NAMALWA (cell line): ENCODE measurements around the gene RIN1.
"Not testable (repeated sequence)": the region's sequence is repeated elsewhere in the genome, so short reads cannot be mapped to it uniquely, and the experiment has no call there.

Experiments
- DNase-seq: peaks from one replicate; pipeline ENCODE4 v3.0.0-alpha.2; 2015; ENCODE audit warnings: low spot score

The RIN1 gene

GRCh38 chr11:66334605-66335442 is 1.4 kb downstream of the RIN1 start:
- DNase-seq = no peak

DNA sequence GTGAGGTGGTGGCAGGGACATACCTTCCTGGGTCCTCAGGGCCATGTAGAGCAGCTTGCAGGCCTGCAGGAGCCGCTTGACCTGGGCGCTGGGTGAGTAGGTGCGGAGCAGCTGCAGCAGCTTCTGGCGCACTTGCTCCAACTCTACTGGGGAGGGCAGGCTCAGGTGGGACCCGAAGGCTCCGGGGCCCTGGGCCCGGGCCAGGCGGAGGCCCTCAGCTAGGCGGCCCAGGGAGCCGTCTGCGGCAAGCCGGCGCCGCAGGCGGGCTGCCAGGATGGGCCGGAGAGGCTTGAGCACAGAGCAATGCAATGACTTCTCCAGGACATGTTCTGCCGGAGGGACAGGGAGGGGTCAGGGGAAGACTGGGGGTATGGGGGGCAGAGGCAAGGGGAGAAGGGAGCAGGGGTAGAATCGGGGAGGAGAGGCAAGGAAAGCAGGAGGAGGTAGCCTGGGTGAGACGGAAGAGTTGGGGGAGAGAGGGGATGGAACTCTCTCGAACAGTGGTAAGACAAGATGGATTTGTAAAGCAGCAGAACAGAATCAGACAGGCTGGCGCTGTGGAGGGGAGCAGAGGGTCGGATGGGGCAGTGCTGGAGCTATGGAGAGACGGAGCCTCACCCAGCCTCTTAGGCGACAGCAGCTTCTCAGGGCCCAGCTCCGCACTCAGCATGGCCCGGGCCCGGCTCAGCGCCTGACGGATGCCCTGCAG is 2.2 kb downstream of the RIN1 start:
- DNase-seq = no peak

DNA sequence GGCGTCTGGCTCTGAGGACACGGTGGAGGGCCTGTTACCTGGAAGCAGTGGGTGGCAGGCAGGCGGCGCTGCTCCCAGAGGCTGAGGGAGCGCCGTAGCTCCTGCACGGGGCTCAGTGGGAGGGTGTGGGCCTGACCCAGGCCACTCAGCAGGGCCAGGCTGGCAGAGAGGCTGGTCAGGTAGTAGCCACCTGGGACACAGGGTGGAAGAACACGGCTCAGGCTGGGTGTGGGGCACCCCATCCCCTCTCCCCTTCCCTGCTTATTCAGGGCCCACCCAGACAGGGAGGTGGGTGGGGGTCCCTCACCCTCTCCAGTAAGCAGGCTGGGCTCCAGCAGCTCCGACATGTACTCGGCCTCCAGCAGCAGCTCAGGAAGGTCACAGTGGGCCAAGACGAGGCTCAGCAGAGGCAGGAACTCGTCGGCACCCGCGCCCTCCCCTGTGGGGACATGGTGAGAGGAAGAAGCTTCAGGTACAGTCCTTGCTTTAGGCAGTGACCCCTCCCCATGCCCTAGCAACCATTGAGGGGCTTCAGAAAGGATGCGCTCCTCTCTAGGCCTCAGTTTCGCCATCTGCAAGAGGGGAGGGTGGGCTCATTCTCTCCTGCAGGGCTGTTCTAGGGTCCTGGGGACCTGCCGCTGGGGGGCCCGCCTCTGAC is 2.9 kb downstream of the RIN1 start:
- DNase-seq = no peak

DNA sequence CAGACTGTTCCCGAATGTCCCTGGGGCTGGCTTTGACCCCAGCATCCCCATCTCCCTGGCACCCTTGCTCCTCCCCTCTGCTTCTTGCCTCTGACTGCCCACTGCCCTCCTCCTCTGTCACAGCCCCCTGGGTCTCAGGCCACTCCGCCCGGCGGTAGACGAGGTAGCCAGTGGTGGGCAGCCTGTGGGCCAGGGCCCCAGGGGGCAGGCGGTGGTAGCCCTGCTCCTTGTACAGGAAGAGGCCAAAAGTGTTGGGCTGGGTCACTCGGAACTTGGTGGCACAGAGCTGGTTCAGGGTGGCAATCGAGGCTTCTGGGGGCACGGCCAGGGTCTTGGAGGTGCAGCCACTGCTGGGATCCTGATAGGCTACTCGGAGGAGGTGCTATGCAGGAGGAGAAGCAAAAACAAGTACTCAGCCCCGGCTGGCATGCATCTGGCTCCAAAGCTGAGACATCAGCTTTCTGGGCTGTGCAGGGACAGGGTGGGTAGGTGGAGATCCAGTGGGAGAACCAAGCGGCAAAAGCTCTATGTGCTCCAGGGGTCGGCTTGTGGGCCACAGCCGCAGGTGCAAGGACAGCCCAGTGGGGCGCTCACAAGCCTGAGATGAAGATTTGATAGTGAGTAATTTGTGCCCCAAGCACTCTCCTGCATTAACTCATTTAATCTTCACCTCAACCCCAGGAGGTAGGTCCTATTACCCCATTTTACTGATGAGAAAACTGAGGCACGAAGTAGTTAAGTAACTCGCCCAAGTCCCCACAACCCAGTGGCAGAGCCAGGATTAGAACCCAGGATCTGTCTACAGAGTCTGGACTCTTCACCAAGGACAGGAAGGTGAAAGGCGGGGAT is 3.6 kb downstream of the RIN1 start:
- DNase-seq = no peak

DNA sequence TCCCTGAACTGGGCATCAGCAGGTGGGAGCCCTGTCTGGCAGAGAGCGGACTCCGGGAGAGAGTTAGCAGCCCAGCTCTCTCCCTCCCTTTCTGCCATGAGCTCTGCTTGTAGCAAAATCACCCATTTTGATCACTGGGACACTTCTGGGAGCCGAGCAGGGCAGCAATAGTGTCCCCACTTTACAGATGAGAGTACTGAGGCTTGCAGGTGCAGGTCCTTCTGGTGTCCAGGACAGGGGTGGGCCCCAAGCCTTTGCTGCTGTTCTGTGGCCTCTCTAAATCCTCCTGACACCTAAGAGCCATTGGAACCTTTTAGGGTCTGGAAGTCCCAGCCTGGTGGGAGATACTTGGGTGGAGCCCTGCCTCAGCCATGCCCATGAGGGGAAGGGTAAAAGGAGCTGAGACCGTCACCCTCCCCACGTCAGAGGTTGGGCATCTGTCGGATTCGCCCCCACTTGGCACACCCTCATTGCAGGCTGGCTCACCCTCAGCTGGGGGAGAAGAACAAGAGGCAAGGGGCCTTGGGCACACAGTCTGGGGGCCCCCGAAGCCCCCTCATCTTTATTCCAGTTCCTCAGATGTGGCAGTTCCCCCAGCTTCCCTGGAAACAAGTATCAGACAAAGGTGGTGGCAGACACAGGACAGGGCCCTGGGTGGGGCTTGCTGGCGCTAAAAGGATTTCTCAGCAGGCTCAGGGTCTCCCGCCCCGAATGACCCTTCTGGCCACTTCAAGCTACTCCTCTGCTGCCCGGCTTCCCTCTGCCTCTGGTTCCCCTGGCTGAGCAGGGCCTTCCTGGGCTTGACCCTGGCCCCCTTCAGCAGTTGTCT is 4.5 kb downstream of the RIN1 start:
- no peak for DNase-seq

DNA sequence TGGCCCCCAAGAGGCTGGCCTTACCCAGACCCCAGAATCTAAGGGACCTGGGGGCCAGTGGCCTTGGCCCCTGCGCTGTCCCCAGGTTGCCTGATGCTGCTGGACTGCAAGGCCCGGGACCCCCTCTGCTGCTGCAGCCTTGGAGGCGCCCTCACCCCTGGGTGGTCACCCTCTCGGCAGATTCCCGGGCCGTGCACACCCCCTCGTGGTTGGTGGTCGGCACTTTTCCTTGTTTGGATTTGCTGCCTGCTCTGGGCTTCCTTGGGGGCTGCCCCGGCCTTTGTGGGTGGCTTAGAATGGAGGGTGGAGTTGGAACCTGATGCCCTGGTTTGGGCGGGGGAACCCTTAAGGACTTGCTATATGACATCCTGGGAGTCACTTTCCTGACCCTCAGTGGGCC is 5.3 kb downstream of the RIN1 start:
- no peak for DNase-seq

- DNase-seq = no peak
Measured at GRCh38 chr11:66329165-66329673, 7.0 kb downstream of the RIN1 start.

DNA sequence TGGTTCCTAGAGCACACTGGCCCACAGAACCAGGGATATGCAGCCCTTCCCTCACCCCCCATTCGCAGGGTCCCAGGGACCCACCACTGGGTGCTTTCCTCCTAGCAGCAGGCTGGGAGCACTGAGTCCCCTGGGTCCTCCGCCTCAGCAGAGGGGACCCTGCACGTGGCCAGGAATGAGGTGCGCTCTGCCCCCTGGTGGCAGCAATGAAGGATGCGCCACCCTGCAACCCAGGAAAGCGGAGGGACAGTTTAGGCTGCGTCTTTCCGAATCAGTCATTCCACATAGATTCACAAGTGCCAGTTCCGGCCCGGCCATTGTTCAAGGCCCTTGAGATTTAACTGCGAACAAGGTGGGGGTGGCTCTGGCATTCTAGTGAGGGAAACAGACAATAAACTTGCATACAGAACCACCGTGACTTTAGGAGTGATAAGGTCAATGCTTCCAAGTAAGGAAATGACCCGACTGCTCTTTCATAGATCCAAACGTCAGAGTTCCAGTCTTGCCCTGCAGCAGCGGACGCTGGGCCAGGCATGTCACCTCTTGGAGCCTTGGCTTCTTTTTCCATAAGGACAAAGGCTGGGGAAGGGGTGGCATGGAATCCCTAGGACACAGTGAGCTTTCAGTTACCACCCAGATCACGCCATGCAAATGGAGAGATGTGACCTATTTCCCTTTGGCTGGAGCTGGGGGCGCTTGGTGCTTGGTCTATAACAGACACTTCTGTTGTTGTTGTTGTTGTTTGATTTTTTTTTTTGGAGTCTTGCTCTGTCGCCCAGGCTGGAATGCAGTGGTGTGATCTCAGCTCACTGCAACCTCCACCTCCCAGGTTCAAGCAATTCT is 7.7 kb downstream of the RIN1 start:
- peak; percentile 89 for DNase-seq

DNA sequence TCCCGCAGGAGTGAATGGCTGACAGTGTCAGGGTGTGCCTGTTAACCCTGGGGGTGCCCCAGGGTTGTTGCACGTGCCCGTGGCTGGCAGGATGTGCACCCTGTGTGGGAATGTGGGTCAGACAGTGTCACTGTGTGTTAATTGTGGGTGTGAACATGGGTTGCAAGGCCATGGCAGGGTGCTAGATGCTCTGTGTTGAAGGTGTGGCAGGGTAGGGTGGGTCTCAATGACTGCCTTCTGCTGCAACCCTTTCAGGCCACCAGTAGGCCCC is 8.3 kb downstream of the RIN1 start:
- no peak for DNase-seq

DNA sequence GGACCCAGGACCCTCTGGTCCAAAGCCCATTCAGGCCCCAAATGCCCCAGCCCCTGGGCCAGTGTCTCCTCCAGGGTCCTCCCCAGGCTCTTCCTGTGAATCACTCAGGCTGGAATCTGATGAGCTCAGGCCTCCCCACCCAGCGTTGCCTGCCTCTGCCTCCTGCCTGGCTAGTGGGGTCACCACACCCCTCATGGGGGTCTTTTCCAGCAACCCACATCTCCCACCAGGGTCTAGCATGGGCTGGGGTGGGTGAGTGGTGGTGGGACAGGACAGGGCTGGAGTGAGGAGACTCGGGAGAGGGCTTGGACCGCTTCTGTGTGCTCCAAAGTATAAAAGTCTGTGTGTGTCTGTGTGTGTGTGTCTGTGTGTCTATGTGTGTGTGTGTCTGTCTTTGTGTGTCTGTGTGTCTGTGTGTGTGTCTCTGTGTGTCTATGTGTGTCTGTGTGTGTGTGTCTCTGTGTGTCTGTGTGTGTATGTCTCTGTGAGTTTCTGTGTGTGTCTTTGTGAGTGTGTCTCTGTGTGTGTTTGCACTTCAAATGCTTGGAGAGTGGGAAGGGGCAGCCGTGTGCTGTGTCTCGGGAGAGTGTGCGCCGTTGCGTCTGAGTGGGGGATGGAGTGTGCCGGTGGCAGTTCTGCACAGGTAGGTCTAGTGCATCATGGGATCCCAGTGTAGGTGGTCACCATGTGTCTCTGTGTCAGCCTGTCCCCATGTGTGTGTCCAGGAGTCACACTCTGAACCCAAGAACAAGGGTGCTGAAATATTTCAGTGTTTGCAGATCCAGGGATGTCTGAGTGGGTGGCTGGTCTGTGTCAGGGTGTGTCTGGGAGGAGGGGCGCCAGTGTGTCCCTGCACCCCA is 8.8 kb downstream of the RIN1 start:
- no peak for DNase-seq

GRCh38 chr11:66326261-66327111 is 9.7 kb downstream of the RIN1 start:
- DNase-seq = no peak

DNA sequence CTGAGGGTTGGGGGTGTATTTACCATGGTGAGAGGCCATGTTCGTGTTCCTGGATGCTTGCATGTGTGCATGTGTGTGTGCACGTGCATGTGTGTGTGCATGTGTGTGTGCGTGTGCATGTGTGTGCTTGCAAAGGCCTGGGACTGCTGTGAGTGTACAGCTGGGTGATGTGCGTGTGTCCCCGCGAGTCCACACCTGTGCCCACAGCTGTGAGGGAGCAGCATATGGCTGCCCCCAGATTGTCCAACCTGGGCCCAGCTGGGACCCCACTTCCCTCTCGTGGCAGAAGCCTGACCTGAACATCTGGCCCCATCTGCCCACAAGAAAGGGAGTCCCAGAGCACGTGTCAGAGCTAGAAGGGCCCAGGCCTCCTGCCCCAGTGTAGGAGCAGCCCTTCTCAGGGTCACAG is 11.0 kb downstream of the RIN1 start:
- peak; percentile 79 for DNase-seq

DNA sequence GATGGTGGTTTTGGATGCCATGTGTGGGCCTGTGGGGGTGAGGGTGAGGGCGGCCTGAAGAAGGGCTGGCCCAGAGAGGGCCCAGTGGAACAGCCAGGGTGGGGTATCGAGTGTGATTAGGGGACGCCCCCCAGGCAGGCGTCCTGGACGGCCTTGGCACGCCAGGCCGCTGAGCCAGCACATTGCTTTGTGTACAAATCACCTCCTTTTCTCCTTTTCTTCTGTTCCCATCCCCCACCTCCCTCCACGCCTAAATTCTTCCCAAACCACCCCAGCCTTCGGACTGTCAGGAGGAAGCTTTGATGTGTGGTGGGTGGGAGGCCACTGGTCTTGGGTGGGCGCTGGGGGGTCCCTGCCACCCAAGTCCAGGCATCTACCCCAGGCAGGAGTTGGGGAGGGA is 11.6 kb downstream of the RIN1 start:
- DNase-seq = no peak

- DNase-seq = no peak
Measured at GRCh38 chr11:66323684-66324083, 12.6 kb downstream of the RIN1 start.

DNA sequence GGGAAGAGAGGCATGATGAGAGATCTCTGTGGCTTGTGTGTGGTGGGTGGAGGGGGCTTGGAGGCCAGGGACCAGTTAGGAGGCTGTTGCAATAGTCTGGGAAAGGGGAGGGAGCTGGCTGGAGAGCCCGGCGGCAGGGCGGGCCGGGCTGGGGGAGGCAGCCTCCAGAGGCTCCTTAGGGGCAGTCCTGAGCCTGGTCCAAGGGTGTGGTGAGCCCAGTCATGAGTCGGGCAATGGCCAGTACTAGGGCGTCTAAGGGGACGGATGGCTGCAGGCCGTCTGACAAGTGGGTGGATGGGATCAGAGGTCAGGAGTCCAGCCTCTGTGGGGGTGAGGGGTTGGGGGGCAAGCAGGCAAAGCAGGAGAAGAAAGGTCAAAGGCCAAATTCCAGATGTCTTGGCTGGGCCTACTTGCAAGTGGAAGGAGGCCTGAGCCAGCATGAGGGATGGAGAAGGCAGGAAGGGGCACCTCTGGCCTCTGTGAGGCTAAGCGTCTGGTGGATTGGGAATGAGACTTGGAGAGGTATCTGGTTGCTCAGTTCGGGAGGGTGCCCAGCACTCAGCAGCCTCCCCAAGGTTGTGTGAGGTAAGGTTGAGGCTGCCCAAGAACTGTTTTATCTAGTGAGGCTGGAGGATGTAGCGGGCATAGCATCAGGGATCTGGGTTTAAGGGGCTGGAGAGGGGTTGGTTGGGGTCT is 13.4 kb downstream of the RIN1 start:
- DNase-seq = no peak

GRCh38 chr11:66321606-66322005 is 14.6 kb downstream of the RIN1 start:
- DNase-seq = no peak

DNA sequence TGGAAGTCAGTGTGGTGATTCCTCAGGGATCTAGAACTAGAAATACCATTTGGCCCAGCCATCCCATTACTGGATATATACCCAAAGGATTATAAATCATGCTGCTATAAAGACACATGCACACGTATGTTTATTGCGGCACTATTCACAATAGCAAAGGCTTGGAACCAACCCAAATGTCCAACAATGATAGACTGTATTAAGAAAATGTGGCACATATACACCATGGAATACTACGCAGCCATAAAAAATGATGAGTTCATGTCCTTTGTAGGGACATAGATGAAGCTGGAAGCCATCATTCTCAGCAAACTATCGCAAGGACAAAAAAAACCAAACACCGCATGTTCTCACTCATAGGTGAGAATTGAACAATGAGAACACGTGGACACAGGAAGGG is 15.5 kb downstream of the RIN1 start:
- not testable (repeated sequence) for DNase-seq

DNA sequence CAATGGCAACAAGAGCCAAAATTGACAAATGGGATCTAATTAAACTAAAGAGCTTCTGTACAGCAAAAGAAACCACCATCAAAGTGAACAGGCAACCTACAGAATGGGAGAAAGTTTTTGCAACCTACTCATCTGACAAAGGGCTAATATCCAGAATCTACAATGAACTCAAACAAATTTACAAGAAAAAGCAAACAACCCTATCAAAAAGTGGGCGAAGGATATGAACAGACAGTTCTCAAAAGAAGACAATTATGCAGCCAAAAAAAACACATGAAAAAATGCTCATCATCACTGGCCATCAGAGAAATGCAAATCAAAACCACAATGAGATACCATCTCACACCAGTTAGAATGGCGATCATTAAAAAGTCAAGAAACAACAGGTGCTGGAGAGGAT is 15.9 kb downstream of the RIN1 start:
- not testable (repeated sequence) for DNase-seq
